Right renal cortex interstitium (tissue), 3 donors: ENCODE data around the gene SLC2A8. TPM values are rescaled to one million over a fixed set of nuclear protein-coding genes. Genes with fewer than 3 reads are reported as not detected.

Source experiments
- DNase-seq, 3 donors: peaks; one replicate each; pipeline ENCODE4 v3.0.0-alpha.2; 2013; ENCODE audit warnings: low read depth in 3 of 3, low spot score in 2 of 3
- polyA plus RNA-seq, 3 donors: library from polyadenylated mRNA; unstranded; fragments of 120-200 nt; gene quantifications; one replicate each; pipeline ENCODE4 v1.2.1, GENCODE V29; 2013; ENCODE audit not compliant: insufficient read length in 3 of 3

SLC2A8 gene
- polyA plus RNA-seq, 3 donors, result 13.8 to 16.9 (median 14.6) TPM

DNA sequence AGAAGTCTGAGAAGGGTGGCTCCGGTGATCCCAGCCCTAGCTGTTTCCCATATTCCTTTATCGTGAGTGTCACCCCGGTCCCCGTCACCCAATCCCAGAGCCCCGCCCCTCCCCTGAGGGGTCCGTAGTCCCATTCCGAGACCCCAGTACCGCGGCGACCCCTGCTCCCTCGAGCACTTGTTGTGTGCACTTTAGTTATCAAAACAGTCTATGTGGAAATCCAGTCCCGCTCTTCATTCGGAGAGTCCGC is 54.6 kb downstream of the SLC2A8 start:
- peak in 1 of 3 donors; percentile 38 for DNase-seq

DNA sequence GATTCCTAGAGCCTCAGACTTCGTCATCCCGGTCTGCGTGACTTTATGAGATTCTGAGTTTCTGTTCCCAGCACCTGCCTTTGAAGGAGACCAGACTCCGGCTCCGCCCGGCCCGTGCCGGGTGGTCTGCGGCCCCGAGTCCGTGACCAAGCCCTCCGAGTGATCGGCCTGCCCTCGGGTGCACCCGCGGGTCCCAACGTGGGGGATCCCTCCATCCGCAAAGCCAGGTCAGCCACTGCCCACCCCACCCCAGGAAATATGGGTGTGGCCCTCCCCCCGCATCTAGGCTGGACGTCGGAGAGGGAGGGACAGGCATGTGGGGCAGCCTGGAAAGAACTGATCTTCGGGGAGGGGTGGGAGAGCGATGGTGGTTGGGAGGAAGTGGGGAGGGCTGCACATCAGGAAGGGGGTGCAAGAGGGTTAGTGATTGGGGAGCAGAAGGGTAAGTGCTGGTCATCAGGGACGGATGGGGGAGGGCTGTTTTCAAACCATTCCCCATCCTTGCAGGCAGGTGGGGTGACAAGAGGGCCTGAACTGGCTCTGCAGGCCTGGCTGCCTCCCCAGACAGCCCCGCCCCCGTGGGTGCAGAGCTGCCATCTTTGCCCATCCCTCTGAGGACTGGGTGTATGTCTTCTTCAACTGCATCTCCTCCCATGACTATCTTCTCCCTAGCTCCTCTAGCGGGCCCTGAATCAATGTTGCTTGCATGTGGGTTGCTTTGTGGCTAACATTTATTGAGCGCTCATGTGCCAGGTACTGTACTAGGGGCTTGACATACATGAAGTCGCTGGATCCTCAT is 55.1 kb downstream of the SLC2A8 start:
- no peak for DNase-seq

DNA sequence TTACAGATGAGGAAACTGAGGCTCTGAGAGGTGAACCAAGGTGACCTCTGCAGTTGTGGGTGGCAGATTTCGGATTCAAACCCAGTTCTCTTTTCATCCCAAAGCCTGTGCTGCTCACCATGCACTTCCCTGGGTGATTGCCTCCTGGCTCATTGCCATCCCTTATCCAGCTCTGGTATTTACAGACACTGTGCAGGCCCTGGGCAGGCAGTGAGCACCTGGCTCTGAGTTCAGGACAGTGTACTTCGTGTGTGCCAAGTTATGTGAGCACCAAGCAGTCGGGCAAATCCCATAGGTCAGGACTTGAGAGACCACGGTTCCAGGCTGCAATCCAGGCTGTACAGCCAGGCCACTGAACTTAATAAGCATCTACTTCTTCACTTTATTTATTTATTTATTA is 55.7 kb downstream of the SLC2A8 start:
- no peak for DNase-seq

DNA sequence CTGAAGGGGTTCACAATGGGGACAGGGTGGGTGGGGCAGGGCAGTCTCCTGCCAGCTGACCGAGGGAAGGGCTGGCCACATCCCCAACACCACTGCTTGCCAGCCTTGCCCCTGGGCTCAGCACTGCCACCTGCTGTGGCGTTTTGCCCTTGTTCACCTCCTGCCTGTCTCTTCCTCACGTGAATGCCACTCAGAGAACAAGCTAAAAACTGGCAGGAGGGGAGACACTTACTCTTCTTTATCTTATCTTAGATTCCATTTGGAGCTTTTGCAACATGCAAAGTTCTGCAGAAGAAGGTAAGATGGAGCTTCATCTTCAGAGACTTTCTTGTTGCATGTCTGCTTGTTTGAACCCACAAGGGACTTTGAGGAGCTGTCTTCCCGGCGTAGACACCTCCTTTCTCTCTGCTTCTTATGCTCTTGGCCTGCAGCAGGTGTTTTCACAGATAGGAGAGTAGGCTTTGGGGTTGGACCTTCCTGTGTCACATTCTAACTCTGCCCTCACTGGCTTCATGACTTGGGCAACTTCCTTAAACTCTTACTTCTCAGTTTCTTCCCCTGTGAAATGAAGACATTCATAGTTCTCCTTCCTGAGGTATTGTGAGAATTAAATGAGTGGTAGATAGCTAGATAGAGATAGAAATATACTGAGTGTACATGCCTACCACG is 58.5 kb downstream of the SLC2A8 start:
- DNase-seq, result no peak

DNA sequence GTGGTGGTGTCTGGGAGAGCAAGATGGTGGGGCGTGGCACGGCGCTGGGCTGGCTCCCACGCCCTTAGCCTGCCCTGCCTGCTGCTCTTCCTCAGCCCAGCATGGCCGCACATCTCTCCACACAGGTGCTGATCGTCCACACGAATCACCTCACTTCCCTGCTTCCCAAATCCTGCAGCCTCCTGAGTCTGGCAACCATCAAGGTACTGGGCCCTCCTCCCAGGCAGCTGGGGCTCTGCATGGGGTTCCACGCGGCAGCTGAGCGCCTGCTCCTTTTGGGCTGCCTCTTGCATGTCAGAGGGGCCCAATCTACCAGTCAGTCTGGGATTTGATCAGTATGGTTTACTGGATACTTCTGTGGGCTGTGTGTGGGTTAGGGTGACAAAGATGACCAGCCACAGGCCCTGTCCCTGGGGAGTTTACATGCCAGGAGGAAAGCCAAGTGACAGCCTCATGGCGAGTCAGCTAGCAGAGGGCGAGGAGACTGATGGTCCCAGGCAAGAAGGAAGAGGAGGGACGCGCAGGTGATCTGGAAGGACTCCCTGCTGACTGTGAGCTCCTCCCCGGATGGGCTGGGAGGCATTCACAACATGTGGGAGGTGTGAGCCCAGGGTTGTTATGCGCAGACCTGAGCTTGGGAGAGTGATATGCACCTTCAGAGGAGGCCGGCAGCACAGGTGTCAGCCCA is 60.4 kb downstream of the SLC2A8 start:
- DNase-seq, result no peak

Other genes starting within 250 kb of the SLC2A8 start
- 10 to 100 TPM; 12.0 to 14.6 (median 13.7) TPM for gene GARNL3, start 132.4 kb upstream of the SLC2A8 start, polyA plus RNA-seq
- 1 to 10 TPM; 7.5 to 8.0 (median 7.6) TPM for gene ZNF79, start 27.2 kb downstream of the SLC2A8 start, polyA plus RNA-seq
- gene RPL12, start 54.2 kb downstream of the SLC2A8 start, polyA plus RNA-seq, result 1,000 to 10,000 TPM; 1,538 to 1,567 (median 1,554) TPM
- gene LRSAM1, start 54.3 kb downstream of the SLC2A8 start, polyA plus RNA-seq, result 10 to 100 TPM; 14.2 to 15.2 (median 14.9) TPM
- 10 to 100 TPM; 23.4 to 29.9 (median 26.3) TPM for gene STXBP1, start 215.1 kb downstream of the SLC2A8 start, polyA plus RNA-seq